ENCODE measurements around the gene PTPN22. TPM values are rescaled to one million over a fixed set of nuclear protein-coding genes. Genes with fewer than 3 reads are reported as not detected.
A peak's percentile ranks its signal among the peaks of the same experiment; 100 is the strongest.

PTPN22 gene
- total and polyA plus RNA-seq, 9 of the 15 experiments (the other 6 are each of a cell fraction or from before 2014, with no cell fraction given) = 0.45 to 4.6 (median 1.1) TPM

- TF ChIP-seq SAP30 (IDR thresholded peaks at IDR 0.05; ENCODE audit: borderline replicate concordance, insufficient read depth, low read depth, low read length, poor library complexity, severe bottlenecking) (peak; percentile 91), BCLAF1 (IDR thresholded peaks at IDR 0.05; ENCODE audit: borderline replicate concordance in 1 of 2, control insufficient read depth in 1 of 2, low read depth in 2 of 2, low read length in 1 of 2) (peak in 1 of 2 experiments; percentile 96; a peak in 2 of 4 replicates), FOXM1 (IDR thresholded peaks at IDR 0.05; ENCODE audit: low read depth) (peak; percentile 98), FOXM1 (CRISPR knock-in tag; IDR thresholded peaks at IDR 0.05; ENCODE audit: low read depth) (no peak; the same call in 1 of the 2 replicates), AFF1 (IDR thresholded peaks at IDR 0.05; ENCODE audit: low read depth in 1 of 2, partially characterized antibody in 2 of 2) (peak; percentile 13 to 93), C11orf30 (IDR thresholded peaks at IDR 0.05; ENCODE audit: low read depth) (peak; percentile 59), MAFK (IDR thresholded peaks at IDR 0.05; ENCODE audit: low read length) (peak; percentile 25; the same call in 1 of the 2 replicates), ZKSCAN1 (IDR thresholded peaks at IDR 0.05; ENCODE audit: low read depth, low read length) (peak; percentile 78), E4F1 (CRISPR knock-in tag; IDR thresholded peaks at IDR 0.05; ENCODE audit: borderline replicate concordance) (no peak), E2F1 (CRISPR knock-in tag; IDR thresholded peaks at IDR 0.05) (peak; percentile 73; the same call in 1 of the 2 replicates), NR2F6 (CRISPR knock-in tag; IDR thresholded peaks at IDR 0.05) (no peak), MYC (IDR thresholded peaks at IDR 0.05; ENCODE audit: low read depth, low read length) (peak; percentile 88), MYC (CRISPR knock-in tag; IDR thresholded peaks at IDR 0.05; ENCODE audit: borderline replicate concordance, low read depth) (no peak), ELF1 (tag; IDR thresholded peaks at IDR 0.05) (peak; percentile 98)
Observed at GRCh38 chr1:113811888-113812660, 59.4 kb downstream of the PTPN22 start, which contains the start of gene RSBN1 (continued).

Measured in K562 (cell line).